COLO668 (cell line): ENCODE measurements around the gene ALKBH1.
"Not testable (repeated sequence)": the region's sequence is repeated elsewhere in the genome, so short reads cannot be mapped to it uniquely, and the experiment has no call there.

Experiments
- DNase-seq: peaks from one replicate; lab custom pipeline; 2025; ENCODE audit not compliant: unreplicated experiment; lab: John Stamatoyannopoulos, UW

Gene ALKBH1

DNA sequence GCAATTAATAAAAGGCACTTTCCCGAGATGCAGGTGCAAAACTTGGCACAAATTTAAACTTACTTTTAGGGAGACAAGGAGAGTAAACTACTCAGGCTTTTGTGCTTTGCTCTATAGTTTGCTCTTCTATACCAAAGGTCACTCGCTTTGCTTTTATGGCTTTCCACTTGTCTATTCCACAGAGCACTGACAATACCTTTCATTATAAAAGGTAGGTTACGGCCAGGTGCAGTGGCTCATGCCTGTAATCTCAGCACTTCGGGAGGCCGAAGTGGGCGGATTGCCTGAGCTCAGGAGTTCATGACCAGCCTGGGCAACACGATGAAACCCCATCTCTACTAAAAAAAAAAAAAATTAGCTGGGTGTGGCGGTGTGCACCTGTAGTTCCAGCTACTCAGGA, 32.9 kb downstream of the ALKBH1 start:
- peak; percentile 59 for DNase-seq

DNA sequence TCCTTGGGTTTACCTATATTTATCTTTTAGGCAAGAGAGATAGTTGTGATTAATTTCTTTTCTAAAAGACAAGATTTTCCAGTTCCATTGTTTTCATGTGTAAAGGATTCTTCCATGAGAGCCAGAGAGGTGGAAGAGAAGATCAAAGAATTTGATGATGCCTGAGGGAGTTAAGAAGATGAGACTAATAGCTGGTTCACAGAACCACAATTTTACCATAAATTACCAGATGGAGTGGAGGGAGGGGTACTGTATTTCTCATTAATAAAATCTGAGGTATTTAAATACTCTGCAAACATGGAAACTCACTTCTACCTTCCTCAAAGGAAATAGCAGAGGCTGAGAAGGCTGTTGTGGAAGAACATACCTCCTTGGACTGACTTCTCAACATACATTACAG, 34.6 kb downstream of the ALKBH1 start:
- DNase-seq = no peak

DNA sequence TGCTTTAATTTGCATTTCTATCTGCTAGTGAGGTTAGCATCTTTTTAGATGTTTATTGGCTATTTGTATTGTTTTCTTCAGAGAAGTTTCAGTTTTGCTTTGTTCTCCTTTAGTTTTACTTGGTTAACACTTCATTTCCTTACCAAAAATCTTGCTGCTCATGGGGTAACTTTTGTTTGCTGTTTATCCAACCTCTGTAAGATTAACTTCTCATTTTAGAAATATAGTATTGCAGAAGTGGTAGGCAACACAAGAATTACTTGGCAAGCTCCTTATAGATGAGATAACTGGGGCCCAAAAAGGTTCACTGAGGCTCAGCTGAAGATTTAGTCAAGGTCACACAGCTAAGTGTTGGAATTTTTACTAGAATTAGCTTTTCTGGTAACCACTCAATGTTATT, 40.5 kb downstream of the ALKBH1 start:
- DNase-seq = no peak

DNA sequence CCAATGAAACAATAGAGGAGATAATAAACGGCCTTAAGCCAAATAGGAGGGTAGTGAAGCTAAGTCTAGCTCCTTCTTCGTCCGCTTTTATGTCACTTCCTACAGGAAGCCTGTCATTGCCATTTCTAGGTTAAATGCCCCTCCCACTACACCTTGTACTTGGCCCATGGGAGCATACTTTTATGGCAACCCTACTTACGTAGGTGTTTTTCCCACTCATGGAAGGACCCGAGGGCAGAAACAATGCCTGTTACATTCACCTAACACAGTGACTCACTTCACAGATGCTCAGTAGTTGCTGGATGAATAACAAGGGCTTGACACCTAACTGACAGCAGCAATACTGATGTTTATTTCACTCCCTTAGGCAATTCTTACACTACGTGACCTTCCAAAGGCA, 44.5 kb downstream of the ALKBH1 start:
- DNase-seq = no peak

DNA sequence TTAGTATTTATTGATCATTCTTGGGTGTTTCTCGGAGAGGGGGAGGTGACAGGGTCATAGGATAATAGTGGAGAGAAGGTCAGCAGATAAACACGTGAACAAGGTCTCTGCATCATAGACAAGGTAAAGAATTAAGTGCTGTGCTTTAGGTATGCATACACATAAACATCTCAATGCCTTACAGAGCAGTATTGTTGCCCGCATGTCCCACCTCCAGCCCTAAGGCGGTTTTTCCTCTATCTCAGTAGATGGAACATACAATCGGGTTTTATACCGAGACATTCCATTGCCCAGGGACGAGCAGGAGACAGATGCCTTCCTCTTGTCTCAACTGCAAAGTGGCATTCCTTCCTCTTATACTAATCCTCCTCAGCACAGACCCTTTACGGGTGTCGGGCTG, 46.3 kb downstream of the ALKBH1 start:
- not testable (repeated sequence) for DNase-seq

DNA sequence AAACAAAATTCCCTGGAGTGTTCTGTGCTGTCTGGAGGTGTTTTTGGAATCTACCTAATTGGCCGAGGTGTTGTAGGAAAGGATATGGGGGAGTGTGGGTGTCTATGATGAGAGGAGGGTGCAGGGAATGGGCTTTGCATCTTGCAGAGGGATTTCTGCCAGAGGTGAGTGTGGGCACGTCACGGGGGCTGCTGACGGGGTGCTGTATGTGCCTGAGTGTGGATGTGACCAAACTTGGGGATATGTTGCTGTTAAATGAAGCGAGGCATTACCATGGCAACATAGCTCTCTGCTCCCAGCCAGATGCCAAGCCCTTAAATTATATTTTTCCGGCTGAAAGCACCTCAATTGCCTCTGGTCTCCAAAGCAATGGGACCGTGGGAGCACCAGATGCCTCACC, 47.1 kb downstream of the ALKBH1 start:
- DNase-seq = peak; percentile 36

DNA sequence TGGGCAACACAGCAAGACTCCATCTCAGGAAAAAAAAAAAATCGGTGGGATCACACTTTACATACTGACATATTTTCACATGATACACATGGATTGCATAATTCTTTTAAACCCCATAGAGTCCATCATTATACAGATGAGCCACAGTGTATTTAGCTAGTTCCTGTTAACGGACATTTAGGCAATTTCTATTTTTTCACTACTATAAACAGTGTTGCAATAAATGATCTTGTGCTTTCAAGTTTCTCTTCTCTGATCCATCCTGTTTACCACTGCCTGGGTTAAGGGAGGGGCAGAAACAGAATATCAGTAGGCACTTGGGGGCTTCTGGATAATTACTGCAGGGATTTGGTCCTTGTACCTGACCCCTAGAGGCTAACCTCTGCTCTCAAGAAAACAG, 48.0 kb downstream of the ALKBH1 start:
- DNase-seq = no peak

DNA sequence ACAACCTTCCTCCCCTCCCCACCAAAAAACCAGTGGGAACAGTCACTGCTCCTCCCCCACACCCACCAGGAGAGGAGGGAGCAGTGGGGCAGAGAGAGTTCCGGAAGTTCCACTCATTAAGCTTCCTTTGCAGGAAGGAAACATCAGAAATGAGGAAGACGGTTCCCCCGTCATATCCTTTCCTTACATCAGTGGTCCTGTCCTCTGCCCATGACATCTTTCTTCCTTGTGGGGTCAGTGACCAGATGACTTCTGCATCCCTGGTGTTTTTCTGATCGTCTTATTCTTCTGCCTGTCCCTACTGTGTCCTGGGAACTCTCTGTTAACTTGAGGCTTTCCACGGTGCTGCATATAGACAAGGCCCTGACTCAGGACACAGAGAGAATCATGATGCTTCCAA, 50.5 kb downstream of the ALKBH1 start:
- no peak for DNase-seq

DNA sequence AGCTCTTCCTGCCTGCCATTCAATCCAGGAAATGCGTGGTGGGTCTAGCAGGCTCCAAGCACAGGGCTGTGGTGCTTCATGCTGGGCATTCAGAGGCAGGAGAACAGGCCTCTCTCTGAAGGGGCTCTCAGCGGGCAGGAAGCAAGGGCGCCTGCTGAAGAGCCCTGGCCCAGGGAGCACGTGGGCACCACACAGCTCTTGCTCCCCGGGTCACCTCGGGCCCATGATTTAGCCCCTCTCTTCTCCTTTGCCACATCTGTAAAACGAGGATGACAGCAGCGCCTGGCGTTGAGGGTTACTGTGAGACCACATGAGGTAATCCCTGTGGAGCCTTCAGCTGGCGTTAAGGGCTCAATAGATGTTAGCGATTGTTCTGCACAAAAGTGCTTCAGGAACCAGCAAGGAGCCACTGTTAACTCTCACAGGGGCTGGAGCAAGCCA, 53.8 kb downstream of the ALKBH1 start:
- peak; percentile 18 for DNase-seq

DNA sequence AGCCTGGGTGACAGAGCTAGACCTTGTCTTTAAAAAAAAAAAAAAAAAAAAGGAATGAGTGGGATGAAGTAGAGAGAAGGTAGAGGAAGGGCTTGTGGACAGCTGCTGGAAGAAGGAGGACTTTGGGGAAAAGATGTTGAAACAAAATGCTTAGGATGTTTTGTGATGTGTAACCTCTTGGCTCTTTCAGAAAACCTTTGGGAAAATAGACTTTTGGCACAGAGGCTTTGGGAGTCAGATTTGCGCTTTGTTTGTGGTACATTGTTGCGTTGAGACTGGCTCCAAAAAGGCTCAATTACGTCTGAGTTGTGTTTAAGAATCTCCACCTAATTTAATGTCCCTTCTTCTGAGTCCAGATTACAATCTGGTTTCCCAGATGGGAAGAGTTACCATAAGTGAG, 58.5 kb downstream of the ALKBH1 start:
- no peak for DNase-seq

DNA sequence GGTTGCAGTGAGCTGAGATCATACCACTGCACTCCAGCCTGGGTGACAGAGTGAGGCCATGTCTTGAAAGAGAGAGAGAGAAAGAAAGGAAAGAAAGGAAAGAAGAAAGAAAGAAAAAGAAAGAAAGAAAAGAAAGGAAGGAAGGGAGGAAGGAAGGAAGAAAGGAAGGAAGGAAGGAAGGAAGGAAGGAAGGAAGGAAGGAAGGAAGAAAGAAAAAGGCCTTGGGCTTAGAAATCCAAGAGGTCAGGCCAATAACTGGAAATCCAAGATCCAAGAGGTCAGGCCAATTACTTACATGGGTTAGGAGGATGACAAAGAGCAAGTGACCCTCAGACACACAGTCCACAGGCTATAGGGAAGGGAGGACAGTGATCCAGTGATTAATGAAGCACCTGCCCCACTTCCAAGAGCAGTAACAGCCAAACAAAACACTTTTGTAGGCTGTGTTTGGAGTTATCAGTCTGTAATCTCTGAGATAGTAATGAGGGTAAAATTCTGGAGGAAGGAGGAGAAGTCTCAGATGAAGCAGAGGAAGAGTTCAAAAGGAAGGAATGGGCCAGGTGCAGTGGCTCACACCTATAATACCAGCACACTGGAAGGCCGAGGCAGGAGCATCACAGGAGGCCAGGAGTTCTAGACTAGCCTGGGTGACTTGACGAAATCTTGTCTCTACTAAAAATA, 59.2 kb downstream of the ALKBH1 start:
- DNase-seq = no peak

DNA sequence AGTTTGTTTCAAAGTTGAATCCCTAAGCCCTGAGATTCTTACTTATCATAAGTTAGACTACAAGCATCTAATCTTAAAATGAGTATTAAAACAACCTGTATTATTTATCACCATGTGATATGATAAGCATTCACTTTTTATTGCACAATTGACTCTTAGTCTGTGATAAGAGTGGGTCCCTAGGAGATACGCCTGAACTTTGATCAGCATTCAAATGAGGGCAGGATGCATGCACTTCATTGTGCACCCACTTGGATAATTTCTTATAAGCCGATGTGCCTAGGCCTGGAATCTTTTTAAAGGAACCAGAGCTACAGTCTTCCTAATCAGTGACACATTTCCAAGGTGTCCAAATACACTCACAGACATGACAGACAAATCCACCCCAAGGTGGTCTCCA, 60.0 kb downstream of the ALKBH1 start:
- DNase-seq = no peak

DNA sequence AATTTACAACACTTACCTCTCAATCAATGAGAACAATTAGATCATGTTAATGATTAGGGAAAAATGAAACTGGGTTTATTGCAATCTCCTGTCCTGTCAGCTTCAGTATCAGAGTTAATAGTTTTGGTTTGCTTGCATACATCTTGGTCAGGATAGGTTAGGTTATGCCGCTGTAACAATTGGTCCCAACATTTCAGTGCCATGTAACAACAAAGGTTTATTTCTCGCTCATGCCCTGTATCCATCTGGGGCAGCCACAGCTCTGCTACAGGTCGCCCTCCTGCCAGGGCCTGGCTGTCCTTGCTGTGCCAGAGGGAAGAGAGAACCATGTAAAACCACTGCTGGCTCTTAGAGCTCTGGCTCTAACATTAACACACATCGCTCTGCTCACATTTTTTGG, 60.9 kb downstream of the ALKBH1 start:
- no peak for DNase-seq

DNA sequence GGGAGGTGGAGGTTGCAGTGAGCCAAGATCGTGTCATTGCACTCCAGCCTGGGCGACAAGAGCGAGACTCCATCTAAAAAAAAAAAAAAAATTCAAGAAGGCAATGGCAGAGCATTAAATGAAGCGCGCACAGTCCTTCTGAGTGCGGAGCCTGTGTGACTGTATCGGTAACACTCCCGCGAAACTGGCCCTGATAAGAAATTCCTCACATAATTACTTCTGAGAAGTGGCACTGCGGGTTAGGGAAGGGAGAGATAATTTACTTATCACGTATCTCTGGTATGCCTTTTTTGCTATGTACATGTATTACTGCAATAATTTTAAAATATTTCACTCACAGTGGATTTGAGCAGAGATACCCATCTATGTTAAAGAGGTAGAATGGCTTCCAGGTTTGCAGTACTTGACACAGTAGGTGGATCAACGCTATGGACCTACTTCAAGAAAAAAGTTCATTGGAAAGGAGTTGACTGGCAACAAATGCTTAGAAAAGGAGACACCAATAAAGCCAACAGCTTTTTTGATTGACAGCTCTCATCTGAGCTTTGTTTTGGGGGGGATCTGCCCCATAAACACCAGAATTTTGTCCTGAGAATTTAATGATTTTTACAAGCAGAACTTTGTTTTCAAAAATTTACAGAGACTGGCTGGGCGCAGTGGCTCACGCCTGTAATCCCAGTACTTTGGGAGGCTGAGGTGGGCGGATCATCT, 62.1 kb downstream of the ALKBH1 start:
- no peak for DNase-seq

DNA sequence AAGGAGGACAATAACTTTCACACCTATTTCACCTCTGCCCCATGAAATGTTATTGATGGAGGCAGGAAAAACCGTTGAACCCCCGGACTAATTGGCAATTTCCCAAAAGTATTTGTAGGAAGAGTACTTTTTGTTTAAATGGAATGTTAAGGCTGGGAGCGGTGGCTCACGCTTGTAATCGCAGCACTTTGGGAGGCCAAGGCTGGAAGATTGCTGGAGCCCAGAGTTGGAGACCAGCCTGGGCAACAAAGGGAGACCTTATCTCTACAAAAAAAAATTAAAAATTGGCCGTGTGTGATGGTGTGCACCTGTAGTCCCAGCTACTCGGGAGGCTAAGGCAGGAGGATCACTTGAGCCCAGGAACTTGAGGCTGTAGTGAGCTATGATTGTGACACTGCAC, 65.4 kb downstream of the ALKBH1 start:
- DNase-seq = no peak

DNA sequence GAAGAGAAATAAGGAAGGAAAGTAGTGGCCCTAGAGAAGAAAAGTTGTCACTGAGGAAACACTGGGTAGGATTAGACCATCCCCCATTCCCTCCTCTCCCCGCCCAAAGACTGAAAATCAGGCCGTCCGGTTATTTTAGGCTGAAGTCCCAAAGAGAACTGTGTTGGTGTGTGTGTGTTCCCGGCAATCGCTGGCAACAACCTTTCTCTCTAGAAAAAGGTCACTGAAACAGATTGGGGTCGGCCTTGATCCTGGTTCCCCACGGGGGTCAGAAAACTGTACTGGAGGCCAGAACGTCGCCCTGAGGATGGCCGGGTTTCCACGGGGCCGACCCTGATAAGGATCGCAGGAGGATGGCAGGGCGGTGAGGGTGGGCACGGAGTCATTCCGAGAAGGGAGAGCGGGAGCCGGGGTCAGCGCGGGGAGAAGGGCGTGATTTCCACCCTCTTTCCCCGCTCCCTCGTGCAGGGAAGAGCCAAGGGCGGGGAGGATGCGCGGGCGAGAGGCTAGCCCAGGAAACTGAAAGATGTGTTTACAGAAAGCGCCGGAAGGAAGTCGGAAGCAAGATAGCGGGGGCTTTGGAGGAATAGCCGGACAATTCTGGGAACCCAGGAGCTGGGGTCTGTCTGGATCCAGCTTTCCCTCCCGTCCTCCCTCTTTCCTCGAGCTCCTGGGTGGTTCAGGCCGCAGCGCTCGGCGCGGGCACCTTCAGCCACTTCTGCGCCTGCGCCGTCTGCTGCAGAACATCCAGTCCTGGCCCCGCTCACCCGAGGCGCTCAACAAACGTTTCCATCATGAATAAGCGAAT, 66.1 kb downstream of the ALKBH1 start:
- peak; percentile 61 for DNase-seq

DNA sequence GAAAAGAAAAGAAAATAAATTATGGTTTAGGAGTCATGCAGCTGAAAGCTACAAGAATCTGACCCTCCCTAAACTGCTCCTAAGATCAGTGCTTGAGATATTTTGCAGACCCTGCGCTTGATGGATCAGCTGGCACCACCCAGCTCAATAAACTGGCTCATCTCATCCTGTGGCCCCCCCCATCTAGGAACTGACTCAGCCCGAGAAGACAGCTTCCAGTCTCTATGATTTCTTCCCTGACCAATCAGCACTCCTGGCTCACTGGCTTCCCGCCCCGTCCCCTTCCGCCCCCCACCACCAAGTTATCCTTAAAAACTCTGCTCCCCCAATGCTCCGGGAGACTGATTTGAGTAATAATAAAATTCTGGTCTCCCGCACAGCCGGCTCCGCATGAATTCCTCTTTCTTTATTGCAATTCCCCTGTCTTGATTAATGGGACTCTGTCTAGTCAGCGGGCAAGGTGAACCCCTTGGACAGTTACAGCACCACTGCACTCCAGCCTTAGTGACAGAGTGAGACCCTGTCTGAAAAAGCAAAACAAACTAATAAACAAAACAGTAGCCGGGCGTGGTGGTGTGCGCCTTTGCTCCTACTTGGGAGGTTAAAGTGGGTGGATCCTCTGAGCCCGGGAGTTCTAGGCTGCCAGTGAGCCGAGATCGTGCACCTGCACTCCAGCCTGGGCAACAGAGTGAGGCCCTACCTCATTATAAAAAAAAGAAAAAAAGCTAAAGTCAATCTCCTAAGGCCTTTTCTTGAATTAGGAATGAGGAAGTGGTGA, 66.9 kb downstream of the ALKBH1 start:
- DNase-seq = no peak

DNA sequence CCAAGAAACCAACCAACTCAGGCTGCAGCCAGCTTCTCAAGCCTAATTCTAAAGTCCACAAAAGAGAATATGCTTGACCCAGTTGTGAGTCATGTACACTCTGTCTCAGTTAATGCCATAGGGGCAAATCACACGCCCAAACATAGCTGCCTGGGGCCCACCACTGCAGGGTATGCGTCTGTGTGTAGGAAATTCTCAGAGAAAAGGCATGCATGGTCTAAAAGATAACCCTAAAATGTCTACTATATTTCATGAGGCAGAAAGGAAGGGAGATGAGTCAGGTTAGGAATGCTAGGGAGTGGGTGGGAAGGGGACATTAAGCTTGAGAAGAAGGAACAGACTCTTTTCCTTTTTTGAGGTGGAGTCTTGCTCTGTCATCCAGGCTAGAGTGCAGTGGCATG, 69.1 kb downstream of the ALKBH1 start:
- DNase-seq = no peak

DNA sequence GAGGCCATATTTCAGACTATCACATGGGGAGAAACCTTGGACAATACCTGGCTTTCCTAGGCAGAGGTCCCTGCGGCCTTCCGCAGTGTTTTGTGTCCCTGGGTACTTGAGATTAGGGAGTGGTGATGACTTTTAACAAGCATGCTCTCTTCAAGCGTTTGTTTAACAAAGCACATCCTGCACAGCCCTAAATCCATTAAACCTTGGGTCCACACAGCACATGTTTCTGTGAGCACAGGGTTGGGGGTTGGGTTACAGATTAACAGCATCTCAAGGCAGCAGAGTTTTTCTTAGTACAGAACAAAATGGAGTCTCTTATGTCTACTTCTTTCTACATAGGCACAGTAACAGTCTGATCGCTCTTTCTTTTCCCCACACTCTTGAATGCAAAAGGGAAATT, 72.0 kb downstream of the ALKBH1 start:
- DNase-seq = peak; percentile 18

DNA sequence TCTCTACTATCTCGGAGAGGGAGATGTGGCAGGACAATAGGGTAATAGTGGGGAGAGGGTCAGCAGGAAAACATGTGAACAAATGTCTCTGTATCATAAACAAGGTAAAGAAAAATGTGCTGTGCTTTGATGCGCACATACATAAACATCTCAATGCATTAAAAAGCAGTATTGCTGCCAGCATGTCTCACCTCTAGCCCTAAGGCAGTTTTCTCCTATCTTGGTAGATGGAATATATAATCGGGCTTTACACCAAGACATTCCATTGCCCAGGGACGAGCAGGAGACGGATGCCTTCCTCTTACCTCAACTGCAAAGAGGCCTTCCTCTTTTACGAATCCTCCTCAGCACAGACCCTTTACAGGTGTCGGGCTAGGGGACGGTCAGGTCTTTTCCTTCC, 72.4 kb downstream of the ALKBH1 start:
- not testable (repeated sequence) for DNase-seq

DNA sequence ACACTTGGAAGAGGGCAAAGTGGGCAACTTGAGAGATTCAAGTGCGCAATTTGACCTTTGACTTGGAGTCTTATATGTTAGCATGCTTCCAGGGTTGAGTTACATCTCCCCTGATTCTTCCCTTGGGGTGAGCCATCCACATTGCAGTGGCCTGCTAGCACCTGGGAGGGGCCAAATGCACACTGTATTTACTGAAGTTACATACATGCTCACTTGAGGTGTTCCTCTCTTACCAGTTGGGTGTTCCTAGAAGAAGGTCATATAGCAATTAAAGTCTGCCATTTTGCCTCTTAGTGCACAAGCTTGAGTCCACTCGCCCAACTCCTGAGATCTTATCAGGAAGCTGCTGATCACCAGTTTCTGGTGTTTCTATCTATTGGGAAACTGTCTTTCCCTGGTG, 77.7 kb downstream of the ALKBH1 start:
- no peak for DNase-seq
